ENCODE data around the gene TMOD1.

DNA sequence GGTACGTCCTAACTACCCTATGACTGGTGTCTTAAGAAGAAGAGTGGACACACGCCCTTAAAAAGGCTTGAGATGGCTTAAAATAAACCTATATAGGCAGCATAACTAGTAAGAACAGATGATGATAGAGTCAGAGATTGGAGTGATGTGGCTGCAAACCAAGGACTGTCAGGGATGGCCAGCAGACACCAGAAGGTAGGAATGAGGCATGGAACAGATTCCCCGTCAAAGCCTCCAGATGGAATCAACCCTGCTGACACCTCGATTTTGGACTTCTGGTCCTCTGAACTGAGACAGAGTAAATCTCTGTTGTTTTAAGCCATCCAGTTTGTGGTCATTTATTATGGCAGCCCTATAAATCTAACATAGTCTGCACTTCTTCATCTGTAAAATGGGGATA, 7.4 kb downstream of the TMOD1 start:
- TF ChIP-seq EZH2 (IDR thresholded peaks at IDR 0.05; ENCODE audit: borderline replicate concordance, low read depth, low read length, severe bottlenecking) = no peak
- TF ChIP-seq, protein P1, sequence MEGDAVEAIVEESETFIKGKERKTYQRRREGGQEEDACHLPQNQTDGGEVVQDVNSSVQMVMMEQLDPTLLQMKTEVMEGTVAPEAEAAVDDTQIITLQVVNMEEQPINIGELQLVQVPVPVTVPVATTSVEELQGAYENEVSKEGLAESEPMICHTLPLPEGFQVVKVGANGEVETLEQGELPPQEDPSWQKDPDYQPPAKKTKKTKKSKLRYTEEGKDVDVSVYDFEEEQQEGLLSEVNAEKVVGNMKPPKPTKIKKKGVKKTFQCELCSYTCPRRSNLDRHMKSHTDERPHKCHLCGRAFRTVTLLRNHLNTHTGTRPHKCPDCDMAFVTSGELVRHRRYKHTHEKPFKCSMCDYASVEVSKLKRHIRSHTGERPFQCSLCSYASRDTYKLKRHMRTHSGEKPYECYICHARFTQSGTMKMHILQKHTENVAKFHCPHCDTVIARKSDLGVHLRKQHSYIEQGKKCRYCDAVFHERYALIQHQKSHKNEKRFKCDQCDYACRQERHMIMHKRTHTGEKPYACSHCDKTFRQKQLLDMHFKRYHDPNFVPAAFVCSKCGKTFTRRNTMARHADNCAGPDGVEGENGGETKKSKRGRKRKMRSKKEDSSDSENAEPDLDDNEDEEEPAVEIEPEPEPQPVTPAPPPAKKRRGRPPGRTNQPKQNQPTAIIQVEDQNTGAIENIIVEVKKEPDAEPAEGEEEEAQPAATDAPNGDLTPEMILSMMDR (IDR thresholded peaks at IDR 0.05; ENCODE audit: borderline replicate concordance, extremely low read depth, low read length, poor library complexity, severe bottlenecking) = no peak
